Stimulated activated CD4-positive, alpha-beta T cell treated with anti-CD3 and anti-CD28 coated beads, TNF-alpha, amount 100 ng/mL, for 24 hours (primary cell): ENCODE data around the gene DERL2.

Source experiments
- DNase-seq, 3 experiments: peaks; one replicate each; pipeline ENCODE4 v3.0.0-alpha.2; 2020; ENCODE audit warnings: low read depth in 3 of 3

The DERL2 gene

GRCh38 chr17:5501685-5502084 is 15.7 kb upstream of the DERL2 start:
- DNase-seq = no peak

- DNase-seq = peak; percentile 39 to 69 (median 48)
Measured at GRCh38 chr17:5500589-5501391, 14.8 kb upstream of the DERL2 start.

GRCh38 chr17:5500247-5500588 is 14.2 kb upstream of the DERL2 start:
- no peak for DNase-seq

GRCh38 chr17:5499476-5500231 is 13.7 kb upstream of the DERL2 start:
- no peak for DNase-seq

GRCh38 chr17:5492970-5493369 is 7.0 kb upstream of the DERL2 start:
- no peak for DNase-seq

GRCh38 chr17:5488752-5489151 is 2.8 kb upstream of the DERL2 start:
- no peak for DNase-seq

GRCh38 chr17:5486206-5487124 is 487 bp upstream of the DERL2 start, which contains the start of gene MIS12:
Gene MIS12 (plus strand): TSS chr17:5486566. CDS start chr17:5488863, 2,297 bp downstream.
- DNase-seq = peak; percentile 91 to 98 (median 97)

- no peak for DNase-seq
Measured at GRCh38 chr17:5481451-5481850, 4.5 kb downstream of the DERL2 start.

- DNase-seq = no peak
Measured at GRCh38 chr17:5480962-5481361, 5.0 kb downstream of the DERL2 start.

GRCh38 chr17:5478992-5479391 is 7.0 kb downstream of the DERL2 start:
- DNase-seq = no peak

- DNase-seq = no peak
Measured at GRCh38 chr17:5473906-5474305, 12.1 kb downstream of the DERL2 start.

GRCh38 chr17:5472511-5472910 is 13.5 kb downstream of the DERL2 start:
- DNase-seq = no peak

- DNase-seq = peak; percentile 6 to 14 (median 7)
Measured at GRCh38 chr17:5468075-5468473, 17.9 kb downstream of the DERL2 start.

GRCh38 chr17:5467416-5467815 is 18.6 kb downstream of the DERL2 start:
- no peak for DNase-seq

- DNase-seq = no peak
Measured at GRCh38 chr17:5466295-5466694, 19.7 kb downstream of the DERL2 start.

- no peak for DNase-seq
Measured at GRCh38 chr17:5464717-5465507, 21.1 kb downstream of the DERL2 start.

GRCh38 chr17:5446786-5447185 is 39.2 kb downstream of the DERL2 start:
- no peak for DNase-seq

- DNase-seq = no peak
Measured at GRCh38 chr17:5444209-5444608, 41.8 kb downstream of the DERL2 start.

GRCh38 chr17:5443728-5444127 is 42.2 kb downstream of the DERL2 start:
- DNase-seq = no peak

GRCh38 chr17:5439446-5439764 is 46.6 kb downstream of the DERL2 start:
- no peak for DNase-seq

GRCh38 chr17:5438716-5439445 is 47.1 kb downstream of the DERL2 start, which contains the start of gene C1QBP:
Gene C1QBP (minus strand): TSS chr17:5439155. CDS start chr17:5439073, 82 bp downstream.
- peak; percentile 83 to 90 (median 85) for DNase-seq
